ENCODE results near the gene CEP76.

GRCh38 chr18:12656605-12656937 is 46.0 kb downstream of the CEP76 start:
- TF ChIP-seq CTCF (IDR thresholded peaks at IDR 0.05) (no peak), JUND (IDR thresholded peaks at IDR 0.05) (no peak), FOXM1 (IDR thresholded peaks at IDR 0.05; ENCODE audit: low read depth) (no peak), TAF1 (IDR thresholded peaks at IDR 0.05; ENCODE audit: borderline replicate concordance, low read depth, low read length) (no peak), GABPA (IDR thresholded peaks at IDR 0.05; ENCODE audit: low read depth) (no peak), EZH2phosphoT487 (IDR thresholded peaks at IDR 0.05; ENCODE audit: borderline replicate concordance, low read depth) (no peak), POLR2AphosphoS5 (IDR thresholded peaks at IDR 0.05; ENCODE audit: low read depth, low read length) (no peak), ZBTB33 (IDR thresholded peaks at IDR 0.05; ENCODE audit: borderline replicate concordance, low read depth) (no peak), USF1 (IDR thresholded peaks at IDR 0.05; ENCODE audit: borderline replicate concordance, low read depth) (no peak), EP300 (IDR thresholded peaks at IDR 0.05; ENCODE audit: borderline replicate concordance in 1 of 2, low read depth in 1 of 2, low read length in 1 of 2) (no peak), RAD21 (IDR thresholded peaks at IDR 0.05; ENCODE audit: low read length) (no peak)
